ENCODE results near the gene TBC1D28. TPM values are rescaled to one million over a fixed set of nuclear protein-coding genes. Genes with fewer than 3 reads are reported as not detected.
"Not testable (repeated sequence)": the region's sequence is repeated elsewhere in the genome, so short reads cannot be mapped to it uniquely, and the experiment has no call there.

Gene TBC1D28
- total and polyA plus RNA-seq, 7 experiments from 2014 or later = not detected

DNA sequence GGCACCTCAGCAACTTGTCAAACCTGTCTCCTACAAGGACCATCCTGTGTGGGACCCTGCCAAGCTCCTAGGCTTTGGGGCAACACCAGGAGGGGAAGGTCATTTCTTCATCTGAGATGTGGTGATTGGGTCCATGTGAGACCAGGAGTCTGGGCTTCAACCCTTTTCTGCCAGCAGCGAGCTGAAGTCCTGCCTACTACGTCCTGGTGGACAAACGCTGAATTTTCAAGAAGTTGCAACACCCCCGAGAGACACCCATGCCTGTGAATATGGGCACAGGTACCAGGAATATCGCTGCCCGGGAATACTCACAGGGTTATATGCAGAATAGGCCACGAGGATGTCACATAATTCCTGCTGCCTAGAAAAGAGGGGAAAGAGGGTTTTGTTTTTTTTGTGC is 8.0 kb downstream of the TBC1D28 start:
- H3K27me3 ChIP-seq (ENCODE audit: control insufficient read depth in 2 of 2, insufficient read depth in 2 of 2, low read length in 2 of 2); H3K27ac Mint-ChIP-seq; CTCF ChIA-PET; H3K9me3 ChIP-seq (ENCODE audit: control insufficient read depth in 2 of 3, low read length in 3 of 3); H3K4me3 Mint-ChIP-seq; H3K4me1 Mint-ChIP-seq; H3K9me3 Mint-ChIP-seq; H3K4me3 ChIP-seq (ENCODE audit: low read length); intact Hi-C loops (cut with micrococcal nuclease); H3K36me3 Mint-ChIP-seq; ATAC-seq; H3K36me3 ChIP-seq (ENCODE audit: control insufficient read depth in 2 of 3, insufficient read depth in 3 of 3, low read length in 3 of 3); H3K4me1 ChIP-seq (ENCODE audit: control insufficient read depth in 2 of 2, insufficient read depth in 2 of 2, low read length in 2 of 2); H3K27ac ChIP-seq (ENCODE audit: low read depth, low read length); DNase-seq: not testable (repeated sequence)
- peaks cover 8 to 21% (median 18%) of the 10 kb centered on the region in 5 donors for H3K27me3 Mint-ChIP-seq
- POLR2A ChIA-PET = interaction anchor here (0.6 kb wide), 1 partner anchor 8 kb away, joined by 3 read pairs; no protein-coding TSS in a partner anchor

DNA sequence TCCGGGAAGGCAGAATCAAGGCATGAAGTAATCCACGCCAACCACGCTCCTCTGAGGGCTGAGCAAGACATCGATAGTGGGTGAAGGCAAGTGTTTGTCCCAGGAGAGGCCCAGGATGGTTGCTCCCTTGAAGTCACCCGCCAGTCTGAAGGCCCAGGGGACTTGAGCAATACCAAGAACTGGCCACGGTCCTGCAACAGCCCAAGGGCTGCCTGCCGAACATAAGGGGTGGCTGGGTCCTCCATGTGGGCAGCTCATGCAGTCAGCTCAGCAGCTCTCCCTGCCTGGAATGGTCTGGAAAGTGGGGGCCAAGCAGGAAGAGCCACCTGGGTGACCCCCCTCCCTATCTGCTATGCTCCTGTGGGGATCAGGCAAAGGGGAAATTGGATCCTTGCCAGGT is 8.4 kb downstream of the TBC1D28 start:
- H3K36me3 Mint-ChIP-seq; intact Hi-C loops (cut with micrococcal nuclease); H3K27ac Mint-ChIP-seq; H3K4me3 Mint-ChIP-seq; H3K36me3 ChIP-seq (ENCODE audit: control insufficient read depth in 2 of 3, insufficient read depth in 3 of 3, low read length in 3 of 3); H3K4me3 ChIP-seq (ENCODE audit: low read length); H3K9me3 Mint-ChIP-seq; CTCF ChIA-PET; H3K4me1 ChIP-seq (ENCODE audit: control insufficient read depth in 2 of 2, insufficient read depth in 2 of 2, low read length in 2 of 2); H3K9me3 ChIP-seq (ENCODE audit: control insufficient read depth in 2 of 3, low read length in 3 of 3); ATAC-seq; H3K27me3 ChIP-seq (ENCODE audit: control insufficient read depth in 2 of 2, insufficient read depth in 2 of 2, low read length in 2 of 2); H3K27ac ChIP-seq (ENCODE audit: low read depth, low read length); H3K4me1 Mint-ChIP-seq; DNase-seq; POLR2A ChIA-PET: not testable (repeated sequence)
- peaks cover 8 to 21% (median 18%) of the 10 kb centered on the region in 5 donors for H3K27me3 Mint-ChIP-seq

DNA sequence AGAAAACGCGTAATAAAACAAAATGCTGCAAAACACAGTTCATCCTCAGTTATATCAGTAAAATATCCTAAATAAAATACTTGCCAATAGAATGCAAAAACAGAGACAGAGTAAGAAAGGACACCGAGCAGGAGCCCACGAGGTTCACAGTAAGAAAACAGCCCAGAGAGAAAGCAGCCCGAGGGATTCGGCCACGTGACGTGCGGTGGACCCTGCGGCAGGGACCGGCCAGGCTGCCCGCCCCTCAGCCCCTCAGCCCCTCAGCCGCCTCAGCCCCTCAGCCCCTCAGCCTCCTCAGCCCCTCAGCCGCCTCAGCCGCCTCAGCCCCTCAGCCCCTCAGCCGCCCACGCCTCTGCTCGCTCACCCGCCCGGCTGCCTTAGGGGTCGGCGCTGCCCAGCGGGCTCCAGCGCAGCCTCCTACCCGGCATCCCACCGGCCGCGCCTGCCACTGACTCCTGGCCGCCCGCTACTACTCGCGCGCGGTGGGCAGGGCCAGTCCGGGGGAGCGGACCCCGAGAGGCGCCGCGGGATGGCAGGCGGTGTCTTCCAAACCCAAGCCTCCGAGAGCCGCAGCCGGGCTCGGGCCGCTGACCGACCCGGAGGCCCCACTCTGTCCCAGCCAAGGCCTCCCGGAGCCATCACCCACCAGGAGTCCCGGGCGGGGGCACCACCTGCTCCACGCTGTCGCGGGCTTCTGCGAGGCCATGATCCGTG is 9.5 kb downstream of the TBC1D28 start:
- intact Hi-C loops (cut with micrococcal nuclease); H3K4me1 ChIP-seq (ENCODE audit: control insufficient read depth in 2 of 2, insufficient read depth in 2 of 2, low read length in 2 of 2); H3K27ac Mint-ChIP-seq; DNase-seq; H3K36me3 Mint-ChIP-seq; CTCF ChIA-PET; H3K9me3 Mint-ChIP-seq; H3K27ac ChIP-seq (ENCODE audit: low read depth, low read length); H3K4me1 Mint-ChIP-seq; POLR2A ChIA-PET; H3K36me3 ChIP-seq (ENCODE audit: control insufficient read depth in 2 of 3, insufficient read depth in 3 of 3, low read length in 3 of 3); H3K27me3 ChIP-seq (ENCODE audit: control insufficient read depth in 2 of 2, insufficient read depth in 2 of 2, low read length in 2 of 2); H3K9me3 ChIP-seq (ENCODE audit: control insufficient read depth in 2 of 3, low read length in 3 of 3); H3K4me3 ChIP-seq (ENCODE audit: low read length): not testable (repeated sequence)
- Mint-ChIP-seq H3K27me3 (peaks cover 8 to 21% (median 18%) of the 10 kb centered on the region in 5 donors), H3K4me3 (peak overlapping the region; percentile 10 to 80 (median 60))
- ATAC-seq = peak; percentile 22

DNA sequence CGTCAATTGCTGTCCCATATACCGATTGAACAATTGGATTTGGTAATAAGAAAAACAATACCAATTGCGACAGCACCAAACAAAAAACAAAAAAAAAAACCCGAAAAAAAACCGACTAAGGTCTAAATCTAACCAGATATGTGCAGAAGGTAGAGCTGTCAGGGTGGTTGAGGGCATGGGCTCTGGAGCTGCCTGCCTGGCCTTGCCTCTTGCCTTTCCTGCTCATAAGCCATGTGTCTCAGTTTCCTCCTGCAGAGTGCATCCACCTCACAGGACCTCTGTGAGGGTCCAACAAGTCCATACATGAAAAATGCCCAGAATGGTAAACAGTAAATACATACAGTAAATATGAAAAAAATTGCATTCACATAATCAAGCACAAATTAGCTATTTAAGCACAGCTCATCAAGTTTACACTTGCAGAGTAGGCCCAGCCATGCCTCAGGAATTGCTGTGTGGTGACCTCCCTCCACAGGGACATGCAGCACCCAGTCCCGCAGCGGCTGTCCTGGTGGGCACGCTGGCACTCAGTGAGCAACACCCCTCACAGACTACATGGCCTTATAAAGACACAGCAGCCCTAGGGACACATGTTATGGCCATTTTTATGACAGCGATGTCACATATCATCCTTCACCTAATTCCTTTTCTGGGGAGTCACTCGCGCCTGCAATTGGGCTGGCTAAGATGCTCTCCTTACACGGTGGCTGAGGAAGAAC is 17.9 kb downstream of the TBC1D28 start:
- H3K27me3 ChIP-seq (ENCODE audit: control insufficient read depth in 2 of 2, insufficient read depth in 2 of 2, low read length in 2 of 2) = peaks cover 0 to 4% of the 10 kb centered on the region in 2 donors
- no peak for ATAC-seq
- Mint-ChIP-seq H3K4me3 (peak overlapping the region; percentile 39 to 94 (median 84)), H3K27me3 (peaks cover 0 to 6% (median 0%) of the 10 kb centered on the region in 5 donors), H3K9me3 (no peaks in the 10 kb centered on the region), H3K4me1 (peaks cover 3 to 19% (median 14%) of the 10 kb centered on the region in 7 donors), H3K27ac (peak overlapping the region in 7 of 9 donors; percentile 73 to 95 (median 86)), H3K36me3 (peaks cover 0 to 2% (median 0%) of the 10 kb centered on the region in 5 donors)
- no peak overlapping the region for H3K27ac ChIP-seq (ENCODE audit: low read depth, low read length)
- intact Hi-C loops (cut with micrococcal nuclease) = no loop called here
- DNase-seq = no peak
- peaks cover 0 to 4% of the 10 kb centered on the region in 2 donors for H3K4me1 ChIP-seq (ENCODE audit: control insufficient read depth in 2 of 2, insufficient read depth in 2 of 2, low read length in 2 of 2)
- no peaks in the 10 kb centered on the region for H3K36me3 ChIP-seq (ENCODE audit: control insufficient read depth in 2 of 3, insufficient read depth in 3 of 3, low read length in 3 of 3)
- no peaks in the 10 kb centered on the region for H3K9me3 ChIP-seq (ENCODE audit: control insufficient read depth in 2 of 3, low read length in 3 of 3)
- ChIA-PET POLR2A (no interaction called here), CTCF (interaction anchor here (0.6 to 1.8 kb wide), 6 partner anchors 70 to 653 kb away, joined by 3 to 4 read pairs (median 4); no protein-coding TSS in a partner anchor)
- peak overlapping the region; percentile 47 for H3K4me3 ChIP-seq (ENCODE audit: low read length)

DNA sequence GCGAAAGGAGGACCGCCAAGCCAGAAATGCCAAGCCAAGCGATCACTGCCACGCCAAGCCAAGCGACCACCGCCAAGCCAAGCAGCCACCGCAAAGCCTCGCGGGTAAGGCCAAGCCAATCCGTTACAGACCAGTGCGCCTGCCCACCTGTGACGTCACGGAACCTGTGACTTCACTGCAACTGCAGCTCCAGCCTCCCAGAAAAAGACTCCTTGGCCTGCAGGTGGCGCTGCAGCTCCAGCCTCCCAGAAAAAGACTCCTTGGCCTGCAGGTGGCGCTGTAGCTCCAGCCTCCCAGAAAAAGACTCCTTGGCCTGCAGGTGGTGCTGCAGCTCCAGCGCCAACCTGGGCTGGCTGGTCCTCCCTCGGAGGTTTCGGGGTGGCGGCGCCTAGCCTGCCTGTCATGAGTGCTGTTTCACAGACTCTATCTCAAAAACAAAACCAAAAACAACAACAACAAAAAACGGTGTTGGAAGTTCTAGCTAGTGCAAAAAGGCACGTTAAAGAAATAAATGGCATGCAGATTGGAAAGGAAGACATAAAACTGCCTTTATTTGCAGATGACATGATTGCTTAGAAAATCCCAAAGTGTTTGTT is 18.6 kb downstream of the TBC1D28 start:
- peak overlapping the region; percentile 47 for H3K4me3 ChIP-seq (ENCODE audit: low read length)
- H3K36me3 Mint-ChIP-seq; H3K9me3 Mint-ChIP-seq; H3K27me3 ChIP-seq (ENCODE audit: control insufficient read depth in 2 of 2, insufficient read depth in 2 of 2, low read length in 2 of 2); H3K36me3 ChIP-seq (ENCODE audit: control insufficient read depth in 2 of 3, insufficient read depth in 3 of 3, low read length in 3 of 3); H3K9me3 ChIP-seq (ENCODE audit: control insufficient read depth in 2 of 3, low read length in 3 of 3); H3K27me3 Mint-ChIP-seq; intact Hi-C loops (cut with micrococcal nuclease); H3K4me1 ChIP-seq (ENCODE audit: control insufficient read depth in 2 of 2, insufficient read depth in 2 of 2, low read length in 2 of 2); POLR2A ChIA-PET: not testable (repeated sequence)
- peak; percentile 95 for ATAC-seq
- peak; percentile 90 to 98 (median 94) for DNase-seq
- peak overlapping the region; percentile 58 to 97 (median 90) for H3K27ac Mint-ChIP-seq
- H3K27ac ChIP-seq (ENCODE audit: low read depth, low read length) = peak overlapping the region; percentile 69
- H3K4me1 Mint-ChIP-seq = peaks cover 3 to 19% (median 14%) of the 10 kb centered on the region in 7 donors
- CTCF ChIA-PET = interaction anchor here (0.7 to 1.8 kb wide), 4 partner anchors 71 to 653 kb away, joined by 3 to 4 read pairs (median 4); no protein-coding TSS in a partner anchor
- peak overlapping the region; percentile 80 to 94 (median 90) for H3K4me3 Mint-ChIP-seq

DNA sequence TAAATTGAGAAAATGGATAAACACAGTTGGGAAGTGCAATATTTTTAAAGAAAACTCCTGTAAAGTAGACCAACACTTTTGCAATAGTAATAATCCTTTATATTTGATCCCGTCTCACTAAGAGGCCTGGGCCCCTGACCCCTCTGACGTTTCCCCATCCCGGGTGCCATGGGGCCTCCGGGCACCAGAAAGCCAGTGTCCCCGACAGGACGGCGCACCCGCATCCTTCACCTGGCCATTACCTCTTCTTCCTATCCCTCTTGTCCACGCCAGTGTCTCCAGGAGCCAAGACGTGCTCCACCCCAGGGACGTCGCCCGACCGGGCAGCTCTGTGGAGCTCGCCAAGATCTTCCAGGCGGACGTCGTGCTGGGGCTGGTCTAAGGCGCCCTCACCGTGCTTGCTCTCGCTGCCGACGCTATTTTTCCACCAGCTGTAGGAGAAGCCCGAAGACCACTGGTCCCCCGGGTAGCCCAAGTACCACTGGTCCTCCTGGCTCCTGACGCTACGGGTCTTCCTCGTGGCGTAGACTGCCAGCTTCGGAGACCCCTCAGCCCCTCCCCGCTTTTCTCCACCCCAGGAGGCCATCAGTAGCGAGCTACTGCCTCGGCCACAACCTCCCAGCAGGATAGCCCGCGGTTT is 19.2 kb downstream of the TBC1D28 start:
- DNase-seq (peak in 1 of 9 donors; percentile 20), ATAC-seq (peak; percentile 32)
- CTCF ChIA-PET = interaction anchor here (1.8 kb wide), 1 partner anchor 331 kb away, joined by 4 read pairs; no protein-coding TSS in a partner anchor
- H3K9me3 ChIP-seq (ENCODE audit: control insufficient read depth in 2 of 3, low read length in 3 of 3); H3K4me1 ChIP-seq (ENCODE audit: control insufficient read depth in 2 of 2, insufficient read depth in 2 of 2, low read length in 2 of 2); intact Hi-C loops (cut with micrococcal nuclease); H3K9me3 Mint-ChIP-seq; H3K36me3 ChIP-seq (ENCODE audit: control insufficient read depth in 2 of 3, insufficient read depth in 3 of 3, low read length in 3 of 3); H3K36me3 Mint-ChIP-seq; H3K27me3 ChIP-seq (ENCODE audit: control insufficient read depth in 2 of 2, insufficient read depth in 2 of 2, low read length in 2 of 2); POLR2A ChIA-PET; H3K27me3 Mint-ChIP-seq: not testable (repeated sequence)
- Mint-ChIP-seq H3K4me1 (peaks cover 3 to 19% (median 14%) of the 10 kb centered on the region in 7 donors), H3K27ac (peak overlapping the region; percentile 58 to 97 (median 90)), H3K4me3 (peak overlapping the region; percentile 80 to 94 (median 90))
- Histone ChIP-seq H3K4me3 (ENCODE audit: low read length) (peak overlapping the region; percentile 33), H3K27ac (ENCODE audit: low read depth, low read length) (peak overlapping the region; percentile 69)
